ENCODE data around the gene TTLL11.

The TTLL11 gene

DNA sequence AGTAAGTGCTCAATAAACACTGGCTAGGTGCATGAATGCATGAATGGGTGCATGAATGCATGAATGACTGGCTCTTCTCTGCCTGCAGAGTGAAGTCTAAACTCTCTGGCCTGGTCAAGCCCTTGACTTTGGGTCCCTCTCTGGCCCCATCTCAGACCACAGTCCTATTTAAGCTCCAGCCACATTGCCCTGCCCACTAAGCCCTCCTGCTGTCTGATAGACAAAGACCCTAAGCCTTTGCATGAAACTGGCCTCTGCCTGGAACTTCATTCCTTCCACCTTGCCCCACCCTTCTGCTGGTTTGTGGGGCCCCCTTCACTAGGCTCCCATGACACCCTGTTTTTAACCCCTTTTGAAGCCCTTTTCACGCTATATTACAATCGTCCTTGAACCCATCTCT is 202.4 kb downstream of the TTLL11 start:
- H3K4me3 ChIP-seq (ENCODE audit: low read depth, low read length): no peak overlapping the region
- TF ChIP-seq, protein P1, sequence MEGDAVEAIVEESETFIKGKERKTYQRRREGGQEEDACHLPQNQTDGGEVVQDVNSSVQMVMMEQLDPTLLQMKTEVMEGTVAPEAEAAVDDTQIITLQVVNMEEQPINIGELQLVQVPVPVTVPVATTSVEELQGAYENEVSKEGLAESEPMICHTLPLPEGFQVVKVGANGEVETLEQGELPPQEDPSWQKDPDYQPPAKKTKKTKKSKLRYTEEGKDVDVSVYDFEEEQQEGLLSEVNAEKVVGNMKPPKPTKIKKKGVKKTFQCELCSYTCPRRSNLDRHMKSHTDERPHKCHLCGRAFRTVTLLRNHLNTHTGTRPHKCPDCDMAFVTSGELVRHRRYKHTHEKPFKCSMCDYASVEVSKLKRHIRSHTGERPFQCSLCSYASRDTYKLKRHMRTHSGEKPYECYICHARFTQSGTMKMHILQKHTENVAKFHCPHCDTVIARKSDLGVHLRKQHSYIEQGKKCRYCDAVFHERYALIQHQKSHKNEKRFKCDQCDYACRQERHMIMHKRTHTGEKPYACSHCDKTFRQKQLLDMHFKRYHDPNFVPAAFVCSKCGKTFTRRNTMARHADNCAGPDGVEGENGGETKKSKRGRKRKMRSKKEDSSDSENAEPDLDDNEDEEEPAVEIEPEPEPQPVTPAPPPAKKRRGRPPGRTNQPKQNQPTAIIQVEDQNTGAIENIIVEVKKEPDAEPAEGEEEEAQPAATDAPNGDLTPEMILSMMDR (IDR thresholded peaks at IDR 0.05; ENCODE audit: control insufficient read depth, extremely low read depth, insufficient read depth): no peak

DNA sequence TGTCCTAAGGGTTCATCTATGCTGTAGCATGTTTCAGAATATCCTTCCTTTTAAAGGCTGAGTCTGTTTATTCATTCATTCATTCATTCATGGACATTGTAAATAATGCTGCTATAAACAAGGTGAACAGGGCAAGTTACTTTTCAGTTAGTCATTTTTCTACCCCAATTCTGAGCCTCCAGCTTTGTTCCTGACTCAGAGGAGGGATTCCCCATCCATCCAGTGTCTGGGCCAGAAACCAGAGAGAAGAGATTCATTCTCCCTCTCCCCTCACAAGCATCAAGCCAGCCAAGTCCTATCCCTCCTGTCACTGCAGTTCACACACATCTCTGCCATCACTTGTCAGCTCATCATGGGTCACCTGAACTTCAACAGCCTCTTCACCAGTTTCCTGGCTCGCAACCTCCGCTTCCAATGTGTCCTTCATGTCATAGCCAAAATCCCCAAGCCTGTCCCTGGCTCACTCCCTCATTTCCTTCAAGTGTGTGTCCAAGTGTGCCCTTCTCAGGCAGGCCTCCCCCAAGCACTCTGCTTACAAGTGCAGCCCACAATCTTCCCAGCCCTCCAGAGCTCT is 203.0 kb downstream of the TTLL11 start:
- H3K4me3 ChIP-seq (ENCODE audit: low read depth, low read length): no peak overlapping the region
- TF ChIP-seq, protein P1 (IDR thresholded peaks at IDR 0.05; ENCODE audit: control insufficient read depth, extremely low read depth, insufficient read depth): no peak
- no peak for DNase-seq (ENCODE audit: low read depth)

More for the DNA sequence above, 202.4 kb downstream of the TTLL11 start:
- DNase-seq (ENCODE audit: low read depth): no peak

DNA sequence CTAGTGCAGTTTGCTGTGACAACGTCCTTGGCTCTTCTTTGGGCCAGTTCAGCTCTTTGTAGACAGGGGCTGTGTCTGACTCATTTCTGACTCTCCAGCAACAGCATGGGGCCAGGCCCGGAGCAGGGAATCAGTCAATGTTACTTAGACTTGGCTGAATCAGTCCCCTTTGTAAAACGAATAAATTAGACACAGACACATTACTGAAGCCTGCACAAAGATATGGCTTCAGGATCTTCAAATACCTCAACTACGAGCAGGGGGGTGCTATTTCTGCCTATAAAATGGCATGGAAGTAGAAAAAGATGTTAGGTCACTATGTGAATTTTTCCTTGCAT is 204.7 kb downstream of the TTLL11 start:
- no peak for DNase-seq (ENCODE audit: low read depth)
- TF ChIP-seq, protein P1 (IDR thresholded peaks at IDR 0.05; ENCODE audit: control insufficient read depth, extremely low read depth, insufficient read depth): no peak

DNA sequence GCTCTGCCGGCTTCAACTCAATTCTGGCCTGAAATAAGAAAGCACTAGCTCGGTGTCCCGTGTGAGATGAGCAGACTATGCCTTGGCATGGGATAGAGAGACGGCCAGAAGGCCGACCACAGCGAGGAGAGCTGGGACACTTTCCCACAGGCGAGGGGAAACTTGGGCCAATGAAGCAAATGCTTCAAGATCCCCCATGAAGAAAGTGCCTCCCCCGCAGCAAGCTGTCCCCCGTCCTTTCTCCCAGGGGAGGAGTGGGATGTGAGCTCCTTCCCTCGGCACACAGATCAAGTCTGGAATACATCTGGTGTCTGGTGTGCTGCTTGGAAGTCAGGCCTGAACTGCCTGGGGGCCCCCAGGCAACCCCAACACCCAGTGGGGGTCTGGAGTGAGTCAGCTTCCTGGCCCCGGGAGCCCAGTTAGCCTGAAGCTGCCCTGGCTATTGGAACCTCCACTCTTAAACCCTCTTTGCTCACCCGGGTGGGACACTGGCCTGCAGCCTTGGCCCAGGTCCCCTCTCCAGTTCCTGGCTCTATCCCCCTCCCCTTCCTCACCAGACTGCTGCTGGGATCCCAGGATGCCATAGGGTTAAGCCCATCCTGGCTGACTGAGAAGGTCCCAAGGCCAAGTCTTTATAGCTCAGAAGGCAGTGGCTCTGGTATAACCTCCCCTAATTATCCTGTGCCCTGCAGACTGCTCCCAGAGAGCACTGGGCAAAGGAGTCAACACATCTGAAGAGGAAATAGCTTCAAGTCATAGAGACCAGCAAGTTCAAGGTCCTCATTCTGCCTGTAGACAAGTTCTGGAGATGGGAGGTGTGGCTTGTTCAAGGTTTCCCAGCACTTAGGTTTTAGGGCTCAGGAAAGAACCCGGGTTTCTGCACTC is 205.3 kb downstream of the TTLL11 start:
- no peak for DNase-seq (ENCODE audit: low read depth)
- TF ChIP-seq, protein P1 (IDR thresholded peaks at IDR 0.05; ENCODE audit: control insufficient read depth, extremely low read depth, insufficient read depth): no peak
- no peak overlapping the region for H3K4me3 ChIP-seq (ENCODE audit: low read depth, low read length)

More for the DNA sequence above, 204.7 kb downstream of the TTLL11 start:
- no peak overlapping the region for H3K4me3 ChIP-seq (ENCODE audit: low read depth, low read length)

DNA sequence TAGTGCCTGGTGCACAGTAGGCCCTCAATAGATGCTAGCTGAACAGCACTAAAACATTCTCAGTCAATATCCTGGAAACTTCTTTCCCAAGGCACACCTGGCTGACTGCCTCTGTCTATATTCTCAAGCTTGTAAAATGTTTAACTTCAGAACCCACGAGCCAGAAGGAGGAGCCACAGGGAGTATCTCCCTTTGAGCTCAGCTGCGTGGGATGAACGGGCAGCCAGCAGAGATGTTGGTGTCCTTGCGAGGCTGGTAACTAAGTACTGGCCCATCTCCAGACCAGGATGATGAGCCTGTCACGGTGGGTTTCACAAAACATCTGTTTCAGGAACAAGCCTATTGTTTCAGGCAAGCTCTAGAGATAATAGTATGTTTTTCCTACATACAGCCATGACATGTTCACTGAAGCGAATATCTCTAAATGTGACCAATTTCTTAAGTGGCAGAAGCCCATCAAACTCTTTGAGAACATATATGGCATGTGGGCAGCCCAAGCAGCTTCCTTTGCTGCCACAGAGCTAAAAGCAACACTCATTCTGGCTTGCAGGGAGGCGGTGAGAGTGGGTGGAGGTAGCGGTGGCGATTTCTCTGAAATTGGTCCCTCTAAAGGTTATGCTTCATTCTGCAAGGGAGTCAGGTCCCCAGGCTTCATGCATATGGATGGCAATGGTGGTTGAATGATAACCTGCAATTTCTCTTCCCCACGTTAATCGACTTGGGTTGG is 206.2 kb downstream of the TTLL11 start:
- peak; percentile 85 for DNase-seq (ENCODE audit: low read depth)
- TF ChIP-seq, protein P1 (IDR thresholded peaks at IDR 0.05; ENCODE audit: control insufficient read depth, extremely low read depth, insufficient read depth): no peak
- H3K4me3 ChIP-seq (ENCODE audit: low read depth, low read length): no peak overlapping the region

DNA sequence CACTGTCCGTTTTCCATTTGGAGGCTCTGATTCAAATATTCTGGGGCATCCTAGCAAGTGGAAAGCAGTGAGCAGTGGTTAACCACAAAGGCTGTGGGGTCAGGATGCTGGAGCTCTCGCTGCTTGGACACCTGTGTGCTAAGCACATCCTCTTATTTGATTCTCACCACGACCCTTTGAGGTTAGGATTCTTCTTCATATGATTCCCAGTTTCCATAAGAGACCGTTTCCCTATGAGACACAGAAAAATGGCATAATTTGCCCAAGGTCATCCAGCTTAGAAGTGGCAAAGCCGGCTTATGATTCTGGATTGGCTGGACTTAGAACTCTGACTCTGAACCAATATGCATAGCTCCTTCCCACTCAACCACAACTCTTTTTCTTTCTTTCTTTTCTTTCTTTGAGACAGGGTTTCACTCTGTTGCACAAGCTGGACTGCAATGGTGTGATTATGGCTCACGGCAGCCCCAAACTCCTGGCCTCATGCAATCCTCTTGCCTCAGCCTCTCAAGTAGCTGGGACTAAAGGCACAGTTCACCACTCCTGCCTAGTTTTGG is 207.7 kb downstream of the TTLL11 start:
- TF ChIP-seq, protein P1 (IDR thresholded peaks at IDR 0.05; ENCODE audit: control insufficient read depth, extremely low read depth, insufficient read depth): no peak
- H3K4me3 ChIP-seq (ENCODE audit: low read depth, low read length): no peak overlapping the region
- DNase-seq (ENCODE audit: low read depth): no peak

Measured in LNCaP clone FGC (cell line).